Tibial nerve (tissue), 4 donors: Measurements from ENCODE around the gene WDR81.

Experiments
- EP300 ChIP-seq, 2 donors: sonication (generic); formaldehyde crosslinking; IDR thresholded peaks; one replicate each; pipeline ENCODE4 v1.6.1; 2017; ENCODE audit warnings: antibody characterized with exemption in 2 of 2, mild to moderate bottlenecking in 1 of 2
- POLR2A ChIP-seq, 2 donors: fragments of 450-650 bp; IDR thresholded peaks; one replicate each; pipeline ENCODE4 v1.6.1; 2017; ENCODE audit warnings: antibody characterized with exemption in 2 of 2, mild to moderate bottlenecking in 2 of 2, moderate library complexity in 2 of 2
- TF ChIP-seq, protein P1 (sequence below), 5 experiments: fragments of 200-600 bp in 3 of 5; fragments of 450-650 bp in 2 of 5; sonication (generic) in 3 of 5; IDR thresholded peaks; one replicate each; pipeline ENCODE4 v1.5.1; 2016 to 2019; ENCODE audit warnings: antibody characterized with exemption in 5 of 5, mild to moderate bottlenecking in 3 of 5, moderate library complexity in 2 of 5

DNA sequence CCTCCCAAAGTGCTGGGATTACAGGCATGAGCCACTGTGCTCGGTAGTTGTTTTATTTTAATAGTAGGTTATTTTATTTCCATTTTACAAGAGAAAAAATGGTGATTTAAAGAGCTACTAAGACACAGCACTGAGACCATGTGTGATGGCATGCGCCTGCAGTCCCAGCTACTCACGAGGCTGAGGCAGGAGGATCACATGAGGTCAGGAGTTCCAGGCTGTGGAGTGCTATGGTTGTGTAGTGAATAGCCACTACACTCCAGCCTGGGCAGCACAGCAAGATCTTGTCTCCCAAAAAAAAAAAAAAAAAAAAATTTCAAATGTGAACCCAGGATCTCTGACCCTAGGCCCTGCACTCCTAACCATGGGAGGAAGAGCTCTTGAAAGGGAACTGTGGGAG, 41.1 kb downstream of the WDR81 start:
- TF ChIP-seq, protein P1, sequence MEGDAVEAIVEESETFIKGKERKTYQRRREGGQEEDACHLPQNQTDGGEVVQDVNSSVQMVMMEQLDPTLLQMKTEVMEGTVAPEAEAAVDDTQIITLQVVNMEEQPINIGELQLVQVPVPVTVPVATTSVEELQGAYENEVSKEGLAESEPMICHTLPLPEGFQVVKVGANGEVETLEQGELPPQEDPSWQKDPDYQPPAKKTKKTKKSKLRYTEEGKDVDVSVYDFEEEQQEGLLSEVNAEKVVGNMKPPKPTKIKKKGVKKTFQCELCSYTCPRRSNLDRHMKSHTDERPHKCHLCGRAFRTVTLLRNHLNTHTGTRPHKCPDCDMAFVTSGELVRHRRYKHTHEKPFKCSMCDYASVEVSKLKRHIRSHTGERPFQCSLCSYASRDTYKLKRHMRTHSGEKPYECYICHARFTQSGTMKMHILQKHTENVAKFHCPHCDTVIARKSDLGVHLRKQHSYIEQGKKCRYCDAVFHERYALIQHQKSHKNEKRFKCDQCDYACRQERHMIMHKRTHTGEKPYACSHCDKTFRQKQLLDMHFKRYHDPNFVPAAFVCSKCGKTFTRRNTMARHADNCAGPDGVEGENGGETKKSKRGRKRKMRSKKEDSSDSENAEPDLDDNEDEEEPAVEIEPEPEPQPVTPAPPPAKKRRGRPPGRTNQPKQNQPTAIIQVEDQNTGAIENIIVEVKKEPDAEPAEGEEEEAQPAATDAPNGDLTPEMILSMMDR (IDR thresholded peaks at IDR 0.05): no peak
- TF ChIP-seq EP300 (IDR thresholded peaks at IDR 0.05) (no peak), POLR2A (IDR thresholded peaks at IDR 0.05) (no peak)
